OCI-LY3 (cell line): ENCODE results near the gene ARHGAP18.

Experiments used
- H2AFZ ChIP-seq: fragments of 200-600, 300-600 bp; shearing (Covaris generic); 2 replicates; pipeline ENCODE4 v1.6.0; 2014; ENCODE audit warnings: antibody characterized with exemption, low read depth, low read length
- H3K27ac ChIP-seq: fragments of 200-600, 300-600 bp; sonication (generic); 2 replicates; pipeline ENCODE4 v1.5.1; 2014; ENCODE audit warnings: mild to moderate bottlenecking, low read length, moderate library complexity, mixed read lengths
- H3K27me3 ChIP-seq: fragments of 200-600, 300-600 bp; sonication (generic); 2 replicates; pipeline ENCODE4 v1.6.1; 2014; ENCODE audit warnings: low read depth, low read length, mixed read lengths
- H3K36me3 ChIP-seq: fragments of 200-600, 300-600 bp; sonication (generic); replicated peaks from 2 replicates; pipeline ENCODE3; 2014; ENCODE audit warnings: low read depth, low read length, mixed read lengths
- H3K4me1 ChIP-seq: fragments of 300-600, 200-600 bp; sonication (generic); 2 replicates; pipeline ENCODE4 v1.6.1; 2014; ENCODE audit warnings: low read length, mixed read lengths
- H3K4me2 ChIP-seq: fragments of 200-600, 300-600 bp; sonication (generic); 2 replicates; pipeline ENCODE4 v1.6.1; 2014; ENCODE audit warnings: low read length, mixed read lengths
- H3K4me3 ChIP-seq: fragments of 300-600, 200-600 bp; sonication (generic); 2 replicates; pipeline ENCODE4 v1.5.1; 2014; ENCODE audit warnings: antibody characterized with exemption, mild to moderate bottlenecking, low read length, moderate library complexity
- H3K79me2 ChIP-seq: fragments of 300-600, 200-600 bp; shearing (Covaris generic); 2 replicates; pipeline ENCODE4 v1.6.1; 2014; ENCODE audit warnings: mild to moderate bottlenecking, low read length, mixed read lengths
- H3K9ac ChIP-seq: fragments of 300-600, 200-600 bp; shearing (Covaris generic); 2 replicates; pipeline ENCODE4 v1.6.0; 2014; ENCODE audit warnings: mild to moderate bottlenecking, low read length, moderate library complexity
- H3K9me3 ChIP-seq: fragments of 200-600, 300-600 bp; shearing (Covaris generic); 2 replicates; pipeline ENCODE4 v1.6.1; 2014; ENCODE audit warnings: low read length, mixed read lengths; ENCODE audit not compliant: insufficient read depth
- H4K20me1 ChIP-seq: fragments of 200-600, 300-600 bp; sonication (generic); 2 replicates; pipeline ENCODE4 v1.6.1; 2016; ENCODE audit warnings: low read length, mixed read lengths; ENCODE audit not compliant: insufficient read depth
- EZH2phosphoT487 ChIP-seq: fragments of 200-600 bp; shearing (Covaris generic); IDR thresholded peaks from 2 replicates; pipeline ENCODE4 v1.6.1; 2018; ENCODE audit warnings: antibody characterized with exemption, mixed run types, low read depth
- TF ChIP-seq, protein P1 (sequence below): fragments of 200-600, 300-600 bp; sonication (generic); IDR thresholded peaks from 2 replicates; pipeline ENCODE4 v1.5.1; 2014; ENCODE audit warnings: antibody characterized with exemption, low read length, low read depth

The ARHGAP18 gene

DNA sequence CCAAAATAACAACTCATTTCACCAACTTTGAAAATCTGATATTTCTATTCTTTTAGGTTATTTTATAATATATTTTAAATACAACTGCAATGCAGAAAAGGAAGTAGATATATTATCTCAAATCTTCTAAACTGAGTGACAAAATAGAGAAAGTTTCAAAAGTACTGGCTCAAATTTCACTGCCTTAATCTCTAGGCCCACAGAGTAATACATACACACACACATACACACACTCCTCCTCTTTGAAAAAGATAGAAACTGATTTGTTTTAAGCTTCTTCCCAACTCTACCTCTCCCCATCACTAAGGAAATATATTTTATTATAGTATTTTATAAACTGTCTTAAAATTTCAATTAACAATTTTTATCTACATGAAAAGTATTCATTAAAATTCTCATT lies 36.2 kb downstream of the ARHGAP18 start:
- Histone ChIP-seq H4K20me1 (no peaks in the 10 kb centered on the region), H3K4me1 (peaks cover 57% of the 10 kb centered on the region), H3K4me3 (no peak overlapping the region), H3K36me3 (no peaks in the 10 kb centered on the region), H3K4me2 (no peak overlapping the region), H2AFZ (no peak overlapping the region), H3K9ac (peak overlapping the region; percentile 90; the same call in 1 of the 2 replicates), H3K27me3 (no peaks in the 10 kb centered on the region), H3K27ac (peak overlapping the region; percentile 92), H3K9me3 (no peaks in the 10 kb centered on the region), H3K79me2 (peaks cover 3% of the 10 kb centered on the region; the same call in 1 of the 2 replicates)
- TF ChIP-seq, protein P1, sequence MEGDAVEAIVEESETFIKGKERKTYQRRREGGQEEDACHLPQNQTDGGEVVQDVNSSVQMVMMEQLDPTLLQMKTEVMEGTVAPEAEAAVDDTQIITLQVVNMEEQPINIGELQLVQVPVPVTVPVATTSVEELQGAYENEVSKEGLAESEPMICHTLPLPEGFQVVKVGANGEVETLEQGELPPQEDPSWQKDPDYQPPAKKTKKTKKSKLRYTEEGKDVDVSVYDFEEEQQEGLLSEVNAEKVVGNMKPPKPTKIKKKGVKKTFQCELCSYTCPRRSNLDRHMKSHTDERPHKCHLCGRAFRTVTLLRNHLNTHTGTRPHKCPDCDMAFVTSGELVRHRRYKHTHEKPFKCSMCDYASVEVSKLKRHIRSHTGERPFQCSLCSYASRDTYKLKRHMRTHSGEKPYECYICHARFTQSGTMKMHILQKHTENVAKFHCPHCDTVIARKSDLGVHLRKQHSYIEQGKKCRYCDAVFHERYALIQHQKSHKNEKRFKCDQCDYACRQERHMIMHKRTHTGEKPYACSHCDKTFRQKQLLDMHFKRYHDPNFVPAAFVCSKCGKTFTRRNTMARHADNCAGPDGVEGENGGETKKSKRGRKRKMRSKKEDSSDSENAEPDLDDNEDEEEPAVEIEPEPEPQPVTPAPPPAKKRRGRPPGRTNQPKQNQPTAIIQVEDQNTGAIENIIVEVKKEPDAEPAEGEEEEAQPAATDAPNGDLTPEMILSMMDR: no peak
- TF ChIP-seq EZH2phosphoT487: no peak

DNA sequence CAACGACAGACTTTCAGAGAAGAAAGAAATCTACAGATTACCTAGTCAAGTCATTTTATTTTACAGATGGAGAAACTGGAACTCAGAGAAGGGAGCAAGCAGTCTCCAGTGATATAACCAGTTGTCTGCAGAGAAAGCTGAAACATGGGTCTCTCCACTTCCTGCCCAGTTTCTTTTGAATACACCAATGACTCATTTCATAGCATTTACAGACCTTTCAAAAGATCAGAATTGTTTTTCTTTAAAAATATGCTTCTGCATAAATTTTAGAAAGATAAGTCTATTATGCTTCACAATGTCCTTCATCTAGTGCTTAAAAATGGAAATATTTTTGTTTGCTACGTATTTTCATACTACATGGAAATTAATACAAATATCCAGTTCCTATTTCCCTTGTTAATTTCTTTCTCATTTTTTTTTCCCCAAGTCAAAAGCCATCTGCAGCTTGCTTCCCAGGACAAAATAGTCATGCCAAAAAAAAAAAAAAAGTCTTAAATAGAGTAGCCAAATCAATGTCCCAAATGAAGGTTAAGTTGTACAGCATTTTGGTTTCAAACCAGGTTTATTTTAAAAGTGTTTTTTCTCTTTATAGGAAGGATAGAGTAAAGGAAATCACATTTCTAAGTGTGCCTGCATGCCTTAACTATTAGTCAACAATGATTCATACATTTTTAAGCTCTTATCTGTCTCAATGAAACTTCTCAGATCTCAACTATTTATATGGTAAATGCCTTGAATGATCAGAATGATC lies 36.9 kb downstream of the ARHGAP18 start:
- Histone ChIP-seq H3K4me3 (peak overlapping the region; percentile 54), H3K27ac (peak overlapping the region; percentile 92), H3K79me2 (peaks cover under 1% of the 10 kb centered on the region; the same call in 1 of the 2 replicates)

DNA sequence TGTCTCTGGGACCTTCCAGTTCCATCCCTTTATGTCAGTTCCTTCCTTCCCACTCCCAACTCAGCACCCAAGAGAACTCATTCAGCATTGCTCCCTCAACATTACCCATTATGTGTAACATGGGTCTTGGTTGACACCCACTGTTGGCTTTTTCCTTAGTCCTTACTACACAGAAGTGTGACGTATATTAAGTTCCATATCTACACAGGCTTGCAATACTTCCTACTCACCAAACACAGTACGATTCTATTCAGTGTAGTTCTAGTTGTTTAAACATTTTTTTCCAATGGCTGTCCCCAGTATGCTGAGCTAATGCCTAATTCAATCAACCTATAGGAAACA lies 37.7 kb downstream of the ARHGAP18 start:
- Histone ChIP-seq H3K9me3 (no peaks in the 10 kb centered on the region), H3K9ac (peak overlapping the region; percentile 90), H3K4me2 (peak overlapping the region; percentile 81), H3K4me3 (peak overlapping the region; percentile 54), H3K4me1 (peaks cover 68% of the 10 kb centered on the region), H3K27me3 (no peaks in the 10 kb centered on the region), H3K79me2 (no peaks in the 10 kb centered on the region), H2AFZ (peak overlapping the region; percentile 53; the same call in 1 of the 2 replicates), H3K36me3 (no peaks in the 10 kb centered on the region), H3K27ac (peak overlapping the region; percentile 92), H4K20me1 (no peaks in the 10 kb centered on the region)
- TF ChIP-seq EZH2phosphoT487: no peak
- TF ChIP-seq, protein P1: no peak

More for the DNA sequence above, 36.9 kb downstream of the ARHGAP18 start:
- H3K9ac ChIP-seq: peak overlapping the region; percentile 90
- H3K4me2 ChIP-seq: peak overlapping the region; percentile 81
- no peaks in the 10 kb centered on the region for H3K9me3 ChIP-seq
- H4K20me1 ChIP-seq: no peaks in the 10 kb centered on the region
- no peak for TF ChIP-seq EZH2phosphoT487
- TF ChIP-seq, protein P1: no peak
- H3K36me3 ChIP-seq: no peaks in the 10 kb centered on the region
- H3K27me3 ChIP-seq: no peaks in the 10 kb centered on the region
- H2AFZ ChIP-seq: no peak overlapping the region
- H3K4me1 ChIP-seq: peaks cover 62% of the 10 kb centered on the region

DNA sequence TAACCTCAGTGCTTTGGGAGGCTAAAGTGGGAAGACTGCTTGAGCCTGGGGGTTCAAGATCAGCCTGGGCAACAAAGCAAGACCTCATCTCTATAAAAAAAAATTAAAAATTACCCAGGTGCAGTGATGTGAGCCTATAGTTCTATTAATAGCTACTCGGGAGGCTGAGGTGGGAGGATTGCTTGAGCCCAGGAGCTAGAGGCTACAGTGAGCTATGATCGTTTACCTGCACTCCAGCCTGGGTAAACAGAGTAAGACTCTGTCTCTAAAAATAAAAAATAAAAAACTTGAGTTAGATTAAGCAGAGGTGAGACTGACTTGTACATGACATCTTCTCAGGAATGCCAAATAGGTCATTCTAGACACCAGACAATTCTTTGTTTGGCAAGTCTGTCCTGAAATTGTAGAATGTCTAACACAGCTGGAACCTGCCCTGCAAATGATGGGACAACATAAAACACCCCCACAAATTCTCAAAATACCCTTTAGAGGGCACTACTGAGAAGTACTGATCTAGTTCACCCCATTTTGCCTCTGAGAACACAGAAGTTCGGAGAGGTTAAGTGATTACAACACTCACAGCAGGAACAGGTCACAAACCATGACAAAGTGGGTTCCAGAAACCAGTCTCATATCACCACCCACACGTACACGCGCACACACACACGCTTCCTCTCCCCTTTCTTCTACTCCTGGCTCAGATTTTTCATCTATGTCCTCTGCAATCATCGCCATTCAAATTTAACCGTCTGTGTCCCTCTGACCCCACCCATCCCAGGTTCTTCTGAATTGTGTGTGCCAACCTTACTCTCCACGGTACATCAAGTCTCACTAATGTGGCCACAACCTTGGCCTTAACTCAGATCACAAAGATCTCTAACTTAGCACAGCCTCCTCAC lies 38.3 kb downstream of the ARHGAP18 start:
- peaks cover 70% of the 10 kb centered on the region for H3K4me1 ChIP-seq
- H3K4me3 ChIP-seq: peak overlapping the region; percentile 54

More for the DNA sequence above, 38.3 kb downstream of the ARHGAP18 start:
- Histone ChIP-seq H3K36me3 (no peaks in the 10 kb centered on the region), H2AFZ (peak overlapping the region; percentile 53; the same call in 1 of the 2 replicates), H3K9ac (peak overlapping the region; percentile 90), H3K9me3 (no peaks in the 10 kb centered on the region), H3K79me2 (no peaks in the 10 kb centered on the region), H3K4me2 (peak overlapping the region; percentile 81), H3K27me3 (no peaks in the 10 kb centered on the region), H3K27ac (peak overlapping the region; percentile 92), H4K20me1 (no peaks in the 10 kb centered on the region)
- no peak for TF ChIP-seq EZH2phosphoT487
- TF ChIP-seq, protein P1: peak; percentile 58
